K562 (cell line): Measurements from ENCODE around the gene HEY2. TPM values are rescaled to one million over a fixed set of nuclear protein-coding genes. Genes with fewer than 3 reads are reported as not detected.

Source experiments
- AFF4 ChIP-seq: sonication (generic); formaldehyde crosslinking; IDR thresholded peaks from 2 replicates; pipeline ENCODE4 v1.8.0; 2023; ENCODE audit warnings: mild to moderate bottlenecking, missing genetic modification reagents
- BHLHE40 ChIP-seq: IDR thresholded peaks from 2 replicates; pipeline ENCODE4 v1.6.1; 2011; ENCODE audit warnings: low read length, improper control_type of control experiment
- ELK1 ChIP-seq: sonication (generic); formaldehyde crosslinking; IDR thresholded peaks from 2 replicates; pipeline ENCODE4 v1.8.1; 2022; ENCODE audit warnings: missing genetic modification reagents
- MAFF ChIP-seq: IDR thresholded peaks from 2 replicates; pipeline ENCODE4 v1.6.1; 2012; ENCODE audit warnings: low read length, improper control_type of control experiment
- PHF8 ChIP-seq: fragments of 200-600 bp; sonication (generic); IDR thresholded peaks from 2 replicates; pipeline ENCODE4 v1.6.1; 2012; ENCODE audit warnings: mixed run types, mild to moderate bottlenecking, inconsistent platforms, low read length, moderate library complexity, borderline replicate concordance
- PHTF2 ChIP-seq: fragments of 250-450 bp; sonication (Bioruptor Pico); IDR thresholded peaks from 2 replicates; pipeline ENCODE4 v1.5.0; 2021; ENCODE audit warnings: mild to moderate bottlenecking
- PKNOX1 ChIP-seq: fragments of 450-650 bp; IDR thresholded peaks from 2 replicates; pipeline ENCODE4 v1.6.1; 2016
- RBBP5 ChIP-seq: fragments of 200-600 bp; sonication (generic); IDR thresholded peaks from 2 replicates; pipeline ENCODE4 v1.6.1; 2012; ENCODE audit warnings: borderline replicate concordance, mild to moderate bottlenecking, low read length, control low read depth, inconsistent platforms; ENCODE audit not compliant: insufficient read depth, poor library complexity, severe bottlenecking
- RUNX1 ChIP-seq: sonication (generic); IDR thresholded peaks from 2 replicates; pipeline ENCODE4 v1.6.1; 2016; ENCODE audit warnings: antibody characterized with exemption, low read depth
- TCF3 ChIP-seq: sonication (generic); formaldehyde crosslinking; IDR thresholded peaks from 2 replicates; pipeline ENCODE4 v1.4.0; 2020; ENCODE audit warnings: mild to moderate bottlenecking, missing genetic modification reagents
- THAP7 ChIP-seq: fragments of 250-450 bp; sonication (Bioruptor Pico); IDR thresholded peaks from 2 replicates; pipeline ENCODE4 v1.5.0; 2021
- U2AF1 ChIP-seq: fragments of 200-400 bp; formaldehyde crosslinking; optimal IDR thresholded peaks from 2 replicates; pipeline ENCODE3; 2017; ENCODE audit warnings: mild to moderate bottlenecking, low read depth, low read length, moderate library complexity
- ZBTB2 ChIP-seq: fragments of 450-650 bp; IDR thresholded peaks from 2 replicates; pipeline ENCODE4 v1.6.1; 2016; ENCODE audit warnings: antibody characterized with exemption
- ZNF232 ChIP-seq: sonication (generic); formaldehyde crosslinking; IDR thresholded peaks from 2 replicates; pipeline ENCODE4 v1.8.0; 2022; ENCODE audit warnings: mild to moderate bottlenecking, missing genetic modification reagents
- ZNF280A ChIP-seq: fragments of 450-650 bp; IDR thresholded peaks from 2 replicates; pipeline ENCODE4 v1.6.1; 2018; ENCODE audit warnings: mild to moderate bottlenecking, low read depth; ENCODE audit not compliant: partially characterized antibody
- ZNF507 ChIP-seq: conservative IDR thresholded peaks from 2 replicates; pipeline ENCODE4 v1.6.1; 2017; ENCODE audit warnings: missing genetic modification characterization, missing compliant biosample characterization
- ZNF551 ChIP-seq: fragments of 250-450 bp; sonication (Bioruptor Pico); IDR thresholded peaks from 2 replicates; pipeline ENCODE4 v1.5.0; 2021; ENCODE audit warnings: mild to moderate bottlenecking, moderate library complexity
- ZNF668 ChIP-seq: fragments of 250-450 bp; sonication (Bioruptor Pico); IDR thresholded peaks from 2 replicates; pipeline ENCODE4 v1.8.0; 2022; ENCODE audit warnings: mild to moderate bottlenecking, inconsistent platforms
- ZNF696 ChIP-seq: fragments of 250-450 bp; sonication (Bioruptor Pico); conservative IDR thresholded peaks from 2 replicates; pipeline ENCODE4 v1.4.0; 2020; ENCODE audit warnings: mild to moderate bottlenecking, moderate library complexity
- polyA plus RNA-seq, 8 experiments: library from polyadenylated mRNA; depleted of rRNA in 4 of 8; stranded (reverse) in 5 of 8; unstranded in 3 of 8; fragments of >200 nt; fragmentation: Nextera tagmentation in 2 of 8; fragmentation: Illumina TruSeq in 1 of 8; extraction: Ambion mirVana in 2 of 8; extraction: Trizol in 1 of 8; gene quantifications; 2 replicates each; pipeline versions ENCODE4 v1.2.1 to v1.2.3, GENCODE V29; 2011 to 2014; ENCODE audit warnings: inconsistent platforms in 1 of 8, missing spikeins in 1 of 8
- total RNA-seq, 7 experiments: library from RNA; depleted of rRNA in 6 of 7; stranded (reverse); fragments of >200 nt in 6 of 7; fragmentation: Illumina TruSeq in 2 of 7; extraction: Trizol in 2 of 7; gene quantifications; 2 replicates each; pipeline versions ENCODE4 v1.2.1 to v1.2.3, GENCODE V29; 2011 to 2021; ENCODE audit warnings: low replicate concordance in 1 of 7

HEY2 gene
- total and polyA plus RNA-seq, 9 of the 15 experiments (the other 6 are each of a cell fraction or from before 2014, with no cell fraction given): 0.03 to 0.07 (median 0.06) TPM; not detected in 5

GRCh38 chr6:125769147-125769783 lies 19.8 kb downstream of the HEY2 start (continued):
- TF ChIP-seq ELK1 (CRISPR knock-in tag): no peak
- TF ChIP-seq U2AF1: no peak
- no peak for TF ChIP-seq RUNX1
- TF ChIP-seq TCF3 (CRISPR knock-in tag): peak; percentile 61
- no peak for TF ChIP-seq ZNF280A
- TF ChIP-seq PHTF2 (CRISPR knock-in tag): no peak
- TF ChIP-seq RBBP5: no peak
- TF ChIP-seq THAP7 (CRISPR knock-in tag): no peak
- no peak; the same call in 1 of the 2 replicates for TF ChIP-seq MAFF
- no peak for TF ChIP-seq ZNF232
- no peak for TF ChIP-seq ZNF551 (CRISPR knock-in tag)
- TF ChIP-seq AFF4: no peak
- no peak for TF ChIP-seq BHLHE40
- no peak for TF ChIP-seq PHF8
- peak; percentile 46; the same call in 1 of the 2 replicates for TF ChIP-seq PKNOX1
- no peak for TF ChIP-seq ZNF507 (tag)
- no peak for TF ChIP-seq ZBTB2
- no peak for TF ChIP-seq ZNF668 (CRISPR knock-in tag)
- TF ChIP-seq ZNF696 (CRISPR knock-in tag): no peak
